GM06990 (cell line): ENCODE measurements around the gene THSD8.

Source experiments
- DNase-seq: peaks from one replicate; pipeline ENCODE4 v3.0.0-alpha.2; 2011; ENCODE audit not compliant: insufficient read length; ENCODE audit errors: extremely low read depth
- H3K27me3 ChIP-seq: replicated peaks from 2 replicates; pipeline ENCODE4 v1.6.0; 2011; ENCODE audit warnings: low read length; ENCODE audit not compliant: control insufficient read depth, insufficient read depth
- H3K36me3 ChIP-seq: 2 replicates; pipeline ENCODE4 v1.5.1; 2011; ENCODE audit warnings: low read length; ENCODE audit not compliant: control insufficient read depth, insufficient read depth
- H3K4me3 ChIP-seq: replicated peaks from 2 replicates; pipeline ENCODE4 v1.5.1; 2011; ENCODE audit warnings: low read depth, mild to moderate bottlenecking, control low read depth, low read length
- TF ChIP-seq, protein P1 (sequence below): IDR thresholded peaks from 2 replicates; pipeline ENCODE4 v1.5.1; 2011; ENCODE audit warnings: low read length, control low read depth, mild to moderate bottlenecking, inconsistent platforms; ENCODE audit not compliant: insufficient read depth, poor library complexity, severe bottlenecking

Gene THSD8

DNA sequence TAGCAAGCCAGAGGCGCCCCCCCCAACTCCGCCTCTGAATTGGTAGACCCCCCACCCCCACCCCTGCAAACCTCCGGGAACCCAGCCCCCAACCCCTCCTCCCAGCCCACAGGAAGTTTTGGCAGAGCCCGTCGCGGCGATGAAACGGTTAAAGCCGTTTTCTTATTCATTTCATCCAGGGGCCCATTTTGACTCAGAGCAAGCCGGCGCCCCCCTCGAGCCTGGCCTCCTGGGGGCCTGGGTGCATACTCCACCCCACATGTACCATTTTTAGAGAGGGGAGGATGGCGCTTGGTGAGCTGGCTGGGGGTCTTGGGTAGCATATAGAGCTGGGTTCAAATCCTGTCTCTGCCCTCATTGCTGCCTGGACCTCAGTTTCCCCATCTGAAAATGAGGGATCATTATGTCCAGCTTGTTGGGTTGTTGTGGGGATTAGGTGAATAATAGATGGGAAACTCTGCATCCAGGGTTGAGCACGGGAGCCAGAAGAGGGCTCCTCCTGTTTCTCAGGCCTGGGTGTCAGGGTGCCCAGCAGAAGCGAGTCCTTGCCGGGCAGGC, 18.5 kb upstream of the THSD8 start:
- Histone ChIP-seq H3K36me3 (no peaks in the 10 kb centered on the region), H3K4me3 (peak overlapping the region; percentile 57), H3K27me3 (no peaks in the 10 kb centered on the region)
- DNase-seq: no peak
- TF ChIP-seq, protein P1, sequence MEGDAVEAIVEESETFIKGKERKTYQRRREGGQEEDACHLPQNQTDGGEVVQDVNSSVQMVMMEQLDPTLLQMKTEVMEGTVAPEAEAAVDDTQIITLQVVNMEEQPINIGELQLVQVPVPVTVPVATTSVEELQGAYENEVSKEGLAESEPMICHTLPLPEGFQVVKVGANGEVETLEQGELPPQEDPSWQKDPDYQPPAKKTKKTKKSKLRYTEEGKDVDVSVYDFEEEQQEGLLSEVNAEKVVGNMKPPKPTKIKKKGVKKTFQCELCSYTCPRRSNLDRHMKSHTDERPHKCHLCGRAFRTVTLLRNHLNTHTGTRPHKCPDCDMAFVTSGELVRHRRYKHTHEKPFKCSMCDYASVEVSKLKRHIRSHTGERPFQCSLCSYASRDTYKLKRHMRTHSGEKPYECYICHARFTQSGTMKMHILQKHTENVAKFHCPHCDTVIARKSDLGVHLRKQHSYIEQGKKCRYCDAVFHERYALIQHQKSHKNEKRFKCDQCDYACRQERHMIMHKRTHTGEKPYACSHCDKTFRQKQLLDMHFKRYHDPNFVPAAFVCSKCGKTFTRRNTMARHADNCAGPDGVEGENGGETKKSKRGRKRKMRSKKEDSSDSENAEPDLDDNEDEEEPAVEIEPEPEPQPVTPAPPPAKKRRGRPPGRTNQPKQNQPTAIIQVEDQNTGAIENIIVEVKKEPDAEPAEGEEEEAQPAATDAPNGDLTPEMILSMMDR: no peak

DNA sequence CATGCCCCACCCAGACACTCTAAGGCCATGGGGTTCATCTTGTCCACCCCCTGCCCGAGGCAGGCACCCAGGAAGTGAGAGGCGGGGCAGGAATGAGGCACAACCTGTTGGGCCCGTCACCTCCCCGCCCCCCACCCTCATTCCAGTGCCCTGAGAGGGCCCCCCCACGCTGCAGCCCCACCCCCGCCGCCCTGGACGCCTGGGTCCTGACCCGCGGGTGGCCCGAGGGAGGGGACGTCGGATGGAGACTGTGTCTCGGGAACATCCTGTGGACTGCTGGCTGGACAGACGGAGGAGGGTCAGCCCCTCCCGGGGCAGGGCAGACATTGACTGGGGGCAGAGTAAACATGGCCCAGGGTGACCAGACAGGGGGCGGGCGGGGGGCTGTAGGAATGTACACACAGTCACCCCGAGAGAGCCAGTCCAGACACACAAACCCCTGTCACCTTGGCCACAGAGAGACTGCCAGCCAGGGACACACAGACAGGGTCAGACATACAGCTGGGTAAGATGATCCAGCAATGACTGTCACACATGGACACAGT, 17.9 kb upstream of the THSD8 start:
- Histone ChIP-seq H3K27me3 (no peaks in the 10 kb centered on the region), H3K36me3 (no peaks in the 10 kb centered on the region), H3K4me3 (no peak overlapping the region; the same call in 1 of the 2 replicates)
- TF ChIP-seq, protein P1: no peak
- no peak for DNase-seq

GRCh38 chr19:12784394-12784870, 17.4 kb upstream of the THSD8 start:
- H3K4me3 ChIP-seq: no peak overlapping the region

GRCh38 chr19:12784871-12785430, 16.9 kb upstream of the THSD8 start:
- TF ChIP-seq, protein P1: no peak
- DNase-seq: peak; percentile 53
- H3K4me3 ChIP-seq: no peak overlapping the region

More at GRCh38 chr19:12784394-12784870, 17.4 kb upstream of the THSD8 start:
- no peaks in the 10 kb centered on the region for H3K27me3 ChIP-seq
- no peaks in the 10 kb centered on the region for H3K36me3 ChIP-seq
- TF ChIP-seq, protein P1: no peak
- DNase-seq: no peak

DNA sequence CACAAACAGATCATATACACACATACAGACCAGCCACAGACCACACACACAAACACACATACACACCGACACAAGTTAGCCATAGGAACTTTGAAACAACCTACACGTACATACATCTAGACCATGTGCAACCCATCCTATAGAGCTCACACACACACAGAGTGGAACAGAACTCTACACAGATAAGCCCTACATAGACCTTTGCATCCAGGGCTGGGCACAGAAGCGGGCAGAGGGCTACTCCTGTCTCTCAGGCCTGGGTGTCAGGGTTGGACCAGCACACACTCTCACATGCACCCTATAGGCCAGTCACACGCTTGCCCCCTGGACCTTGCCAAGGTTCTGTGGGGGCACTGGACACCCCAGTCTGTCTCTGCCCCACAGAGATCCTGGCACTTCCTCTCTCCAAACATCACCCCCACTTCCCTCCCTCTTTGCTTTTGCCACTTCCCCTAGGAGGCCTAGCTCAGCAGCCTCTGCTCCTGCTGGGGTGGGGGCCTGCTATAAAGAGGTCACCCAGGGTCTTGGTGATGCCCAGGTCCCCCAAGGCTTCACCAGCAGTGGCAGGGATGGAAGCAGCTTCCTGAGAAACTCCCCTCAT, 16.3 kb upstream of the THSD8 start:
- TF ChIP-seq, protein P1: no peak
- H3K4me3 ChIP-seq: no peak overlapping the region
- H3K27me3 ChIP-seq: no peaks in the 10 kb centered on the region
- DNase-seq: peak; percentile 47
- no peaks in the 10 kb centered on the region for H3K36me3 ChIP-seq

More at GRCh38 chr19:12784871-12785430, 16.9 kb upstream of the THSD8 start:
- Histone ChIP-seq H3K27me3 (no peaks in the 10 kb centered on the region), H3K36me3 (no peaks in the 10 kb centered on the region)
